ENCODE data around the gene PTGES. TPM values are rescaled to one million over a fixed set of nuclear protein-coding genes. Genes with fewer than 3 reads are reported as not detected.

Gene PTGES
- polyA plus RNA-seq, 3 donors, result 0.29 to 1.8 (median 0.84) TPM

DNA sequence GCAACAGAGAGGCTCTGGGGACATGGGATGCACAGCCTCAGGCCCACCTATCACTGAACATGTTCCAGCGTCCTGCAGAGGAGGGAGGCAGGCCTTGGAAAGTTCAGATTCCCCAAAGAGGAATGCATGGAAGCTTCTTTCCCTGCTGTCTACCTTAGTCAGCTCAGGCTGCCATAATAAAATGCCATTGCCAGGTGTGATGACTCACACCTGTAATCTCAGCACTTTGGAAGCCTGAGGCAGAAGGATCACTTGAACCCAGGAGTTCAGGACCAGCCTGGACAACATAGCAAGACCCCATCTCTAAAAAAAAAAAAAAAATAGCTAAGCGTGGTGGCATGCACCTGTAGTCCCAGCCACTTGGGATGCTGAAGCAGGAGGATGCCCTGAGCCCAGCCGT is 25.6 kb upstream of the PTGES start:
- WGBS (ENCODE audit: insufficient coverage), result 83% methylated on average over 1 of the region's 3 CpGs
- intact Hi-C loops (cut with micrococcal nuclease), result loop anchor here in 1 of 2 donors (10.0 kb wide), 1 partner anchor 434 kb away; no protein-coding TSS in a partner anchor
- TF ChIP-seq, protein P1, sequence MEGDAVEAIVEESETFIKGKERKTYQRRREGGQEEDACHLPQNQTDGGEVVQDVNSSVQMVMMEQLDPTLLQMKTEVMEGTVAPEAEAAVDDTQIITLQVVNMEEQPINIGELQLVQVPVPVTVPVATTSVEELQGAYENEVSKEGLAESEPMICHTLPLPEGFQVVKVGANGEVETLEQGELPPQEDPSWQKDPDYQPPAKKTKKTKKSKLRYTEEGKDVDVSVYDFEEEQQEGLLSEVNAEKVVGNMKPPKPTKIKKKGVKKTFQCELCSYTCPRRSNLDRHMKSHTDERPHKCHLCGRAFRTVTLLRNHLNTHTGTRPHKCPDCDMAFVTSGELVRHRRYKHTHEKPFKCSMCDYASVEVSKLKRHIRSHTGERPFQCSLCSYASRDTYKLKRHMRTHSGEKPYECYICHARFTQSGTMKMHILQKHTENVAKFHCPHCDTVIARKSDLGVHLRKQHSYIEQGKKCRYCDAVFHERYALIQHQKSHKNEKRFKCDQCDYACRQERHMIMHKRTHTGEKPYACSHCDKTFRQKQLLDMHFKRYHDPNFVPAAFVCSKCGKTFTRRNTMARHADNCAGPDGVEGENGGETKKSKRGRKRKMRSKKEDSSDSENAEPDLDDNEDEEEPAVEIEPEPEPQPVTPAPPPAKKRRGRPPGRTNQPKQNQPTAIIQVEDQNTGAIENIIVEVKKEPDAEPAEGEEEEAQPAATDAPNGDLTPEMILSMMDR (IDR thresholded peaks at IDR 0.05), result no peak

DNA sequence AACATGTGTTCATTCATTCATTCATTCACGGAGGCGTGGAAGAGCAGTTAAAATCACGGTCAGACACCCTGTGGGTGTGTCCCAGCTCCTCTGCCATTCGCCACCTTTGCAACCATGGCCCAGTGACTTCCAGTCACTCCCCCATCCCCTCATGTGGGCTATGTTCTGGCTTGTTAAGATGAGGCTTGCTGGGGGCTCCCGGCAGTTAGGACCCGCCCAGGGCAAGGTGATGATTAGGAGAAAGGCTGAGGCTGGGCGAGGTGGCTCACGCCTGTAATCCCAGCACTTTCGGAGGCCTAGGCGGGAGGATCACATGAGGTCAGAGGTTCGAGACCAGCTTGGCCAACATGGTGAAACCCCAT is 24.9 kb upstream of the PTGES start:
- H4K20me1 ChIP-seq (ENCODE audit: insufficient read depth, low read length), result no peaks in the 10 kb centered on the region
- intact Hi-C loops (cut with micrococcal nuclease), result loop anchor here (1.0 to 10.0 kb wide), 4 partner anchors 15 to 433 kb away; no protein-coding TSS in a partner anchor
- peak overlapping the region in 1 of 3 experiments; percentile 37 for H3K4me3 ChIP-seq (replicated peaks in 1 of 3; ENCODE audit: low read depth in 2 of 3, low read length in 3 of 3)
- WGBS (ENCODE audit: insufficient coverage), result no CpG with 5 or more reads among the region's 11 CpGs
- H3K27ac ChIP-seq (ENCODE audit: low read depth in 1 of 2, low read length in 2 of 2), result peak overlapping the region; percentile 57 to 81
- peak overlapping the region; percentile 36 for H3K4me2 ChIP-seq (replicated peaks; ENCODE audit: extremely low read depth, low read length, poor library complexity, severe bottlenecking)
- H2AFZ ChIP-seq (ENCODE audit: insufficient read depth, low read depth, low read length, poor library complexity, severe bottlenecking), result no peak overlapping the region
- no peak overlapping the region for H3K9ac ChIP-seq (ENCODE audit: insufficient read depth, low read length, poor library complexity, severe bottlenecking)
- Mint-ChIP-seq H3K4me1 (peaks cover 78% of the 10 kb centered on the region), H3K4me3 (peak overlapping the region; percentile 52 to 83), H3K27me3 (ENCODE audit: low read depth in 3 of 3) (peaks cover 10 to 15% (median 11%) of the 10 kb centered on the region in 3 donors), H3K36me3 (peaks cover 2 to 8% of the 10 kb centered on the region in 2 donors), H3K9me3 (peaks cover 0 to 2% (median 0%) of the 10 kb centered on the region in 7 donors), H3K27ac (peak overlapping the region; percentile 95 to 99 (median 97))
- no peaks in the 10 kb centered on the region for H3K36me3 ChIP-seq (replicated peaks in 1 of 2; ENCODE audit: control insufficient read depth in 1 of 2, insufficient read depth in 2 of 2, low read length in 2 of 2)
- TF ChIP-seq, protein P1 (IDR thresholded peaks at IDR 0.05), result no peak
- H3K79me2 ChIP-seq (ENCODE audit: insufficient read depth, low read length), result no peaks in the 10 kb centered on the region
- DNase-seq, result no peak
- peaks cover 73 to 79% of the 10 kb centered on the region in 2 donors for H3K4me1 ChIP-seq (ENCODE audit: control insufficient read depth in 1 of 2, insufficient read depth in 2 of 2, low read length in 2 of 2)
- H3K9me3 ChIP-seq (replicated peaks in 1 of 2; ENCODE audit: control insufficient read depth in 1 of 2, insufficient read depth in 1 of 2, low read length in 2 of 2), result no peaks in the 10 kb centered on the region
- H3K27me3 ChIP-seq (ENCODE audit: control insufficient read depth in 2 of 2, insufficient read depth in 2 of 2, low read length in 2 of 2), result no peaks in the 10 kb centered on the region

More for the DNA sequence above, 25.6 kb upstream of the PTGES start:
- Histone ChIP-seq H2AFZ (ENCODE audit: insufficient read depth, low read depth, low read length, poor library complexity, severe bottlenecking) (no peak overlapping the region), H3K4me2 (replicated peaks; ENCODE audit: extremely low read depth, low read length, poor library complexity, severe bottlenecking) (no peak overlapping the region), H3K27ac (ENCODE audit: low read depth in 1 of 2, low read length in 2 of 2) (no peak overlapping the region), H3K4me3 (replicated peaks in 1 of 3; ENCODE audit: low read depth in 2 of 3, low read length in 3 of 3) (no peak overlapping the region), H3K27me3 (ENCODE audit: control insufficient read depth in 2 of 2, insufficient read depth in 2 of 2, low read length in 2 of 2) (no peaks in the 10 kb centered on the region), H3K4me1 (ENCODE audit: control insufficient read depth in 1 of 2, insufficient read depth in 2 of 2, low read length in 2 of 2) (peaks cover 68 to 75% of the 10 kb centered on the region in 2 donors), H4K20me1 (ENCODE audit: insufficient read depth, low read length) (no peaks in the 10 kb centered on the region), H3K36me3 (replicated peaks in 1 of 2; ENCODE audit: control insufficient read depth in 1 of 2, insufficient read depth in 2 of 2, low read length in 2 of 2) (no peaks in the 10 kb centered on the region), H3K9ac (ENCODE audit: insufficient read depth, low read length, poor library complexity, severe bottlenecking) (no peak overlapping the region), H3K79me2 (ENCODE audit: insufficient read depth, low read length) (no peaks in the 10 kb centered on the region), H3K9me3 (replicated peaks in 1 of 2; ENCODE audit: control insufficient read depth in 1 of 2, insufficient read depth in 1 of 2, low read length in 2 of 2) (no peaks in the 10 kb centered on the region)
- Mint-ChIP-seq H3K4me3 (no peak overlapping the region), H3K27me3 (ENCODE audit: low read depth in 3 of 3) (peaks cover 10 to 17% (median 11%) of the 10 kb centered on the region in 3 donors), H3K4me1 (peaks cover 73% of the 10 kb centered on the region), H3K9me3 (peaks cover 0 to 2% (median 0%) of the 10 kb centered on the region in 7 donors), H3K27ac (peak overlapping the region in 5 of 7 donors; percentile 45 to 99 (median 97)), H3K36me3 (peaks cover 2 to 6% of the 10 kb centered on the region in 2 donors)
- no peak for DNase-seq
